H1 (cell line): ENCODE results near the gene FREM1. TPM values are rescaled to one million over a fixed set of nuclear protein-coding genes. Genes with fewer than 3 reads are reported as not detected.

ENCODE experiments used
- CTCF ChIA-PET: fragments of 300-600 bp; sonication (Branson Sonifier 250); formaldehyde crosslinking; loops from one replicate; lab custom pipeline; 2021; ENCODE audit not compliant: partially characterized antibody; lab: Charles Lee
- POLR2A ChIA-PET: fragments of 300-600 bp; sonication (Branson Sonifier 250); formaldehyde crosslinking; loops from one replicate; lab custom pipeline; 2021; ENCODE audit warnings: inconsistent platforms; ENCODE audit not compliant: partially characterized antibody; lab: Charles Lee
- DNase-seq, 2 experiments: peaks; one replicate each; pipeline versions ENCODE4 v3.0.0 to v3.0.0-alpha.2; 2010 to 2022; ENCODE audit warnings: low spot score in 2 of 2, low read depth in 1 of 2, mixed read lengths in 1 of 2
- FAIRE-seq: peaks from 2 replicates; lab custom pipeline; 2011; peaks lifted over from hg19 to GRCh38; lab: Jason Lieb, UNC
- H2AFZ ChIP-seq: 2 replicates; pipeline ENCODE4 v1.8.1; 2012; ENCODE audit warnings: low read length, inconsistent platforms
- H2AK5ac ChIP-seq: 2 replicates; pipeline ENCODE4 v1.6.1; 2013; ENCODE audit warnings: low read depth, low read length
- H2BK120ac ChIP-seq: replicated peaks from 2 replicates; pipeline ENCODE3; 2013; ENCODE audit warnings: low read depth, low read length, inconsistent platforms
- H2BK12ac ChIP-seq: 2 replicates; pipeline ENCODE4 v1.6.1; 2013; ENCODE audit warnings: low read depth, low read length
- H2BK15ac ChIP-seq: 2 replicates; pipeline ENCODE4 v1.6.1; 2013; ENCODE audit warnings: low read length
- H2BK20ac ChIP-seq: 2 replicates; pipeline ENCODE4 v1.6.1; 2013; ENCODE audit warnings: low read length
- H2BK5ac ChIP-seq: 2 replicates; pipeline ENCODE4 v1.6.1; 2013; ENCODE audit warnings: low read depth, low read length
- H3K14ac ChIP-seq: 2 replicates; pipeline ENCODE4 v1.6.1; 2013; ENCODE audit warnings: inconsistent platforms; ENCODE audit not compliant: insufficient read length
- H3K18ac ChIP-seq: 2 replicates; pipeline ENCODE4 v1.6.1; 2013; ENCODE audit warnings: low read length; ENCODE audit errors: extremely low read depth
- H3K23ac ChIP-seq: 2 replicates; pipeline ENCODE4 v1.6.1; 2013; ENCODE audit warnings: inconsistent platforms; ENCODE audit not compliant: insufficient read length
- H3K23me2 ChIP-seq: 2 replicates; pipeline ENCODE4 v1.6.1; 2013; ENCODE audit warnings: low read depth, low read length
- H3K27ac ChIP-seq: 2 replicates; pipeline ENCODE4 v1.6.1; 2011; ENCODE audit warnings: low read depth, low read length, inconsistent platforms
- H3K27me3 ChIP-seq, 4 experiments: replicated peaks in 1 of 4; 1 replicate in 1 of 4; 2 replicates in 3 of 4; pipeline versions ENCODE4 v1.6.1 to v1.8.1; 2011 to 2013; ENCODE audit warnings: low read length in 3 of 4, mild to moderate bottlenecking in 3 of 4, inconsistent platforms in 2 of 4, mixed read lengths in 2 of 4, moderate library complexity in 1 of 4; ENCODE audit not compliant: control insufficient read depth in 3 of 4, insufficient read depth in 3 of 4; ENCODE audit errors: extremely low read depth in 1 of 4
- H3K36me3 ChIP-seq, 4 experiments: 2 replicates each; pipeline versions ENCODE4 v1.6.1 to v1.8.1; 2011 to 2013; ENCODE audit warnings: mild to moderate bottlenecking in 4 of 4, low read length in 3 of 4, moderate library complexity in 2 of 4, control low read depth in 1 of 4, inconsistent platforms in 1 of 4; ENCODE audit not compliant: insufficient read depth in 4 of 4, control insufficient read depth in 2 of 4
- H3K4ac ChIP-seq: replicated peaks from 2 replicates; pipeline ENCODE3; 2013; ENCODE audit warnings: low read length, low read depth, mixed read lengths, inconsistent platforms; ENCODE audit not compliant: insufficient read length
- H3K4me1 ChIP-seq, 4 experiments: replicated peaks in 1 of 4; 1 replicate in 1 of 4; 2 replicates in 3 of 4; pipeline versions ENCODE4 v1.6.1 to v1.8.1; 2011 to 2013; ENCODE audit warnings: low read length in 3 of 4, inconsistent platforms in 2 of 4, mixed read lengths in 1 of 4; ENCODE audit not compliant: insufficient read depth in 4 of 4, control insufficient read depth in 3 of 4
- H3K4me2 ChIP-seq, 2 experiments: 2 replicates each; pipeline versions ENCODE4 v1.6.1 to v1.8.1; 2011 to 2013; ENCODE audit warnings: low read depth in 2 of 2, low read length in 2 of 2, control low read depth in 1 of 2, inconsistent platforms in 1 of 2, mild to moderate bottlenecking in 1 of 2; ENCODE audit not compliant: insufficient read depth in 1 of 2
- H3K4me3 ChIP-seq, 4 experiments: fragments of 200-600, 300-600 bp in 1 of 4; sonication (generic), shearing (Covaris generic), sonication (Bioruptor Twin) in 1 of 4; 2 replicates each; pipeline versions ENCODE4 v1.5.1 to v1.8.1; 2011 to 2016; ENCODE audit warnings: low read length in 4 of 4, low read depth in 3 of 4, control low read depth in 2 of 4, inconsistent platforms in 2 of 4, mild to moderate bottlenecking in 2 of 4, mixed read lengths in 1 of 4, moderate library complexity in 1 of 4; ENCODE audit not compliant: insufficient read depth in 2 of 4; ENCODE audit errors: extremely low read depth in 1 of 4
- H3K56ac ChIP-seq: replicated peaks from 2 replicates; pipeline ENCODE3; 2013; ENCODE audit warnings: low read depth, mild to moderate bottlenecking, mixed read lengths, low read length, inconsistent platforms; ENCODE audit not compliant: insufficient read length
- H3K79me1 ChIP-seq: 2 replicates; pipeline ENCODE4 v1.6.1; 2013; ENCODE audit warnings: low read depth, low read length, control low read depth
- H3K79me2 ChIP-seq, 2 experiments: 2 replicates each; pipeline versions ENCODE4 v1.6.1 to v1.8.1; 2012 to 2013; ENCODE audit warnings: low read length in 2 of 2, mild to moderate bottlenecking in 2 of 2, inconsistent platforms in 1 of 2; ENCODE audit not compliant: insufficient read depth in 2 of 2, control insufficient read depth in 1 of 2
- H3K9ac ChIP-seq, 4 experiments: replicated peaks in 1 of 4; 1 replicate in 1 of 4; 2 replicates in 3 of 4; pipeline versions ENCODE4 v1.6.1 to v1.8.1; 2011 to 2013; ENCODE audit warnings: low read depth in 3 of 4, low read length in 3 of 4, control low read depth in 2 of 4, mild to moderate bottlenecking in 2 of 4, moderate library complexity in 2 of 4, inconsistent platforms in 1 of 4; ENCODE audit errors: extremely low read depth in 1 of 4
- H3K9me3 ChIP-seq, 2 experiments: 2 replicates each; pipeline versions ENCODE4 v1.6.1 to v1.8.1; 2012 to 2013; ENCODE audit warnings: mild to moderate bottlenecking in 2 of 2, moderate library complexity in 2 of 2, control low read depth in 1 of 2, inconsistent platforms in 1 of 2, low read depth in 1 of 2, low read length in 1 of 2, mixed read lengths in 1 of 2; ENCODE audit not compliant: insufficient read depth in 2 of 2
- H4K20me1 ChIP-seq, 2 experiments: replicated peaks in 1 of 2; 2 replicates each; pipeline versions ENCODE3 to v1.8.1; 2011 to 2013; ENCODE audit warnings: inconsistent platforms in 2 of 2, low read length in 2 of 2, mild to moderate bottlenecking in 1 of 2; ENCODE audit not compliant: insufficient read depth in 2 of 2, control insufficient read depth in 1 of 2
- H4K5ac ChIP-seq: 2 replicates; pipeline ENCODE4 v1.6.1; 2013; ENCODE audit warnings: low read length, low read depth, mixed read lengths, inconsistent platforms; ENCODE audit not compliant: insufficient read length
- H4K8ac ChIP-seq: 2 replicates; pipeline ENCODE4 v1.8.0; 2013; ENCODE audit warnings: mild to moderate bottlenecking, moderate library complexity, low read length, inconsistent platforms; ENCODE audit not compliant: insufficient read depth; ENCODE audit errors: extremely low read depth
- H4K91ac ChIP-seq: replicated peaks from 2 replicates; pipeline ENCODE3; 2013; ENCODE audit warnings: low read length, mixed read lengths, inconsistent platforms; ENCODE audit not compliant: insufficient read length
- CTCF ChIP-seq, 3 experiments: IDR thresholded peaks; 1 replicate in 2 of 3; 2 replicates in 1 of 3; pipeline versions ENCODE4 v1.5.1 to v1.6.1; 2011; ENCODE audit warnings: low read length in 3 of 3, mild to moderate bottlenecking in 3 of 3, inconsistent platforms in 2 of 3, low read depth in 1 of 3, moderate library complexity in 1 of 3; ENCODE audit not compliant: insufficient read depth in 1 of 3; ENCODE audit errors: control extremely low read depth in 1 of 3
- GABPA ChIP-seq: IDR thresholded peaks from 2 replicates; pipeline ENCODE4 v1.6.1; 2011; ENCODE audit warnings: mild to moderate bottlenecking, low read length, moderate library complexity, borderline replicate concordance; ENCODE audit not compliant: insufficient read depth
- SP4 ChIP-seq: IDR thresholded peaks from 2 replicates; pipeline ENCODE4 v1.6.1; 2012; ENCODE audit warnings: low read length, inconsistent platforms
- YY1 ChIP-seq: IDR thresholded peaks from 2 replicates; pipeline ENCODE4 v1.6.1; 2011; ENCODE audit warnings: low read depth, mild to moderate bottlenecking, low read length
- ZNF274 ChIP-seq: IDR thresholded peaks from 2 replicates; pipeline ENCODE4 v1.7.0; 2012; ENCODE audit warnings: low read length, borderline replicate concordance; ENCODE audit errors: extremely low read depth
- WGBS, 2 experiments: shearing (Covaris generic) in 1 of 2; methylation state at CpG; one replicate each; pipeline versions ENCODE4 v1.1.6 to v1.1.7; 2013 to 2015; ENCODE audit warnings: low lambda C conversion rate in 2 of 2, mixed read lengths in 2 of 2, inconsistent platforms in 1 of 2, low coverage in 1 of 2, missing lambda C conversion rate in 1 of 2; ENCODE audit not compliant: insufficient replicate concordance in 2 of 2, insufficient coverage in 1 of 2, insufficient read length in 1 of 2; ENCODE audit errors: extremely low coverage in 1 of 2, missing lambda C conversion rate in 1 of 2; 5-methylcytosine and 5-hydroxymethylcytosine counted together
- polyA plus RNA-seq, 7 experiments: library from polyadenylated mRNA; depleted of rRNA in 3 of 7; stranded (reverse) in 5 of 7; unstranded in 2 of 7; fragments of >200 nt in 5 of 7; fragments of 200-250 nt in 2 of 7; gene quantifications; 1 replicate in 5 of 7; 2 replicates in 1 of 7; 4 replicates in 1 of 7; pipeline versions ENCODE4 v1.2.1 to v1.2.3, GENCODE V29; 2011 to 2013; ENCODE audit warnings: missing spikeins in 2 of 7, mixed read lengths in 2 of 7
- total RNA-seq: library from RNA; stranded (reverse); fragmentation: NEBNext Ultra II Directional; extraction: Animal tissue kit (Norgen Biotek cat#: 25700); gene quantifications from 2 replicates; pipeline ENCODE4 v1.2.1, GENCODE V29; 2021

FREM1 gene
- total and polyA plus RNA-seq, 2 of the 8 experiments (the other 6 are each of a cell fraction or from before 2014, with no cell fraction given) = 2.6 to 3.1 TPM

GRCh38 chr9:14797435-14797834, 112.8 kb downstream of the FREM1 start:
- no peak overlapping the region for H3K4me2 ChIP-seq
- CTCF ChIA-PET = interaction anchor here (0.6 to 1.0 kb wide), 2 partner anchors 49 to 302 kb away, joined by 3 to 4 read pairs; no protein-coding TSS in a partner anchor
- H2BK120ac ChIP-seq = no peak overlapping the region
- no peaks in the 10 kb centered on the region for H3K9me3 ChIP-seq
- H3K18ac ChIP-seq = no peak overlapping the region
- H3K23ac ChIP-seq = no peak overlapping the region
- H3K4me3 ChIP-seq = no peak overlapping the region
- H3K36me3 ChIP-seq = no peaks in the 10 kb centered on the region
- 83% methylated on average over 1 of the region's 1 CpG; no CpG with 5 or more reads in 1 of the 2 experiments for WGBS, 2 experiments
- no peaks in the 10 kb centered on the region for H3K27me3 ChIP-seq
- H2BK12ac ChIP-seq = no peak overlapping the region
- no peak overlapping the region for H4K8ac ChIP-seq
- no peak overlapping the region for H4K5ac ChIP-seq
- DNase-seq (no peak), FAIRE-seq (no peak)
- no peak overlapping the region for H3K14ac ChIP-seq
- H4K20me1 ChIP-seq = no peaks in the 10 kb centered on the region
- H4K91ac ChIP-seq = no peak overlapping the region
- H3K79me1 ChIP-seq = no peaks in the 10 kb centered on the region
- H3K23me2 ChIP-seq = no peaks in the 10 kb centered on the region
- no peak overlapping the region for H2BK5ac ChIP-seq
- POLR2A ChIA-PET = no interaction called here
- no peak overlapping the region for H2BK15ac ChIP-seq
- no peak overlapping the region for H3K9ac ChIP-seq
- H3K27ac ChIP-seq = no peak overlapping the region
- H2BK20ac ChIP-seq = no peak overlapping the region
- no peak for TF ChIP-seq GABPA
- TF ChIP-seq SP4 = no peak
- no peak for TF ChIP-seq ZNF274
- TF ChIP-seq YY1 = no peak
- TF ChIP-seq CTCF (IDR thresholded peaks at IDR 0.05; ENCODE audit: control extremely low read depth in 1 of 3, insufficient read depth in 1 of 3, low read depth in 1 of 3, low read length in 3 of 3) = no peak
- no peak overlapping the region for H3K4ac ChIP-seq
- H2AK5ac ChIP-seq = no peak overlapping the region
- no peak overlapping the region for H3K56ac ChIP-seq
- H3K79me2 ChIP-seq = no peaks in the 10 kb centered on the region
- no peaks in the 10 kb centered on the region for H3K4me1 ChIP-seq
- no peak overlapping the region for H2AFZ ChIP-seq
